Astrocyte (in vitro differentiated cells and primary cell): ENCODE data around the gene TRIO. TPM values are rescaled to one million over a fixed set of nuclear protein-coding genes. Genes with fewer than 3 reads are reported as not detected.

ENCODE experiments used
- DNase-seq: peaks from one replicate; pipeline ENCODE4 v3.0.0-alpha.2; 2010; ENCODE audit warnings: low read depth
- FAIRE-seq: peaks from 2 replicates; lab custom pipeline; 2011; peaks lifted over from hg19 to GRCh38; lab: Jason Lieb, UNC
- H2AFZ ChIP-seq: 2 replicates; pipeline ENCODE4 v1.6.0; 2012; ENCODE audit warnings: low read depth, low read length, inconsistent platforms
- H3K27ac ChIP-seq: 2 replicates; pipeline ENCODE4 v1.5.1; 2011; ENCODE audit warnings: low read depth, low read length, inconsistent platforms
- H3K27me3 ChIP-seq: 2 replicates; pipeline ENCODE4 v1.6.0; 2011; ENCODE audit warnings: low read length, inconsistent platforms; ENCODE audit not compliant: insufficient read depth
- H3K36me3 ChIP-seq: 2 replicates; pipeline ENCODE4 v1.5.1; 2011; ENCODE audit warnings: low read length, inconsistent platforms; ENCODE audit not compliant: insufficient read depth
- H3K4me1 ChIP-seq: 2 replicates; pipeline ENCODE4 v1.5.1; 2011; ENCODE audit warnings: low read length, inconsistent platforms; ENCODE audit not compliant: insufficient read depth
- H3K4me2 ChIP-seq: 2 replicates; pipeline ENCODE4 v1.6.0; 2012; ENCODE audit warnings: low read length, inconsistent platforms
- H3K4me3 ChIP-seq: 2 replicates; pipeline ENCODE4 v1.5.1; 2011; ENCODE audit warnings: low read depth, mild to moderate bottlenecking, low read length, inconsistent platforms; ENCODE audit not compliant: insufficient read depth
- H3K79me2 ChIP-seq: 2 replicates; pipeline ENCODE4 v1.6.0; 2012; ENCODE audit warnings: mild to moderate bottlenecking, low read length, inconsistent platforms; ENCODE audit not compliant: insufficient read depth
- H3K9ac ChIP-seq: 2 replicates; pipeline ENCODE4 v1.6.0; 2012; ENCODE audit warnings: mild to moderate bottlenecking, low read length, inconsistent platforms
- H3K9me3 ChIP-seq: 2 replicates; pipeline ENCODE4 v1.5.1; 2012; ENCODE audit warnings: low read depth, mild to moderate bottlenecking, low read length, inconsistent platforms; ENCODE audit not compliant: insufficient read depth
- H4K20me1 ChIP-seq: 2 replicates; pipeline ENCODE4 v1.6.0; 2012; ENCODE audit warnings: low read length, inconsistent platforms; ENCODE audit not compliant: insufficient read depth
- H3K27ac Mint-ChIP-seq: one replicate; pipeline ENCODE4 v1.8.0; 2021; ENCODE audit warnings: mild to moderate bottlenecking, mixed read lengths; ENCODE audit not compliant: unreplicated experiment
- H3K27me3 Mint-ChIP-seq: one replicate; pipeline ENCODE4 v1.8.0; 2021; ENCODE audit warnings: low read depth, mixed read lengths; ENCODE audit not compliant: unreplicated experiment
- H3K36me3 Mint-ChIP-seq: one replicate; pipeline ENCODE4 v1.8.0; 2021; ENCODE audit warnings: low read depth, mixed read lengths; ENCODE audit not compliant: unreplicated experiment
- H3K4me1 Mint-ChIP-seq: one replicate; pipeline ENCODE4 v1.8.0; 2021; ENCODE audit warnings: low read depth, mixed read lengths; ENCODE audit not compliant: unreplicated experiment
- H3K4me3 Mint-ChIP-seq: one replicate; pipeline ENCODE4 v1.8.0; 2021; ENCODE audit warnings: mild to moderate bottlenecking, moderate library complexity, mixed read lengths; ENCODE audit not compliant: unreplicated experiment
- H3K9me3 Mint-ChIP-seq: one replicate; pipeline ENCODE4 v1.8.0; 2021; ENCODE audit warnings: mild to moderate bottlenecking, mixed read lengths; ENCODE audit not compliant: unreplicated experiment
- EZH2 ChIP-seq: IDR thresholded peaks from 2 replicates; pipeline ENCODE4 v1.6.1; 2012; ENCODE audit warnings: mild to moderate bottlenecking, low read length, inconsistent platforms; ENCODE audit not compliant: insufficient read depth
- total RNA-seq: library from RNA; stranded (reverse); gene quantifications from 2 replicates; pipeline ENCODE4 v1.2.1, GENCODE V29; 2021
- TF ChIP-seq, protein P1 (sequence below): IDR thresholded peaks from 2 replicates; pipeline ENCODE4 v1.5.1; 2011; ENCODE audit warnings: low read depth, mild to moderate bottlenecking, inconsistent platforms, low read length, moderate library complexity; ENCODE audit not compliant: insufficient read depth

TRIO gene
- total RNA-seq, 1 donor from 2014 or later = 347 TPM

DNA sequence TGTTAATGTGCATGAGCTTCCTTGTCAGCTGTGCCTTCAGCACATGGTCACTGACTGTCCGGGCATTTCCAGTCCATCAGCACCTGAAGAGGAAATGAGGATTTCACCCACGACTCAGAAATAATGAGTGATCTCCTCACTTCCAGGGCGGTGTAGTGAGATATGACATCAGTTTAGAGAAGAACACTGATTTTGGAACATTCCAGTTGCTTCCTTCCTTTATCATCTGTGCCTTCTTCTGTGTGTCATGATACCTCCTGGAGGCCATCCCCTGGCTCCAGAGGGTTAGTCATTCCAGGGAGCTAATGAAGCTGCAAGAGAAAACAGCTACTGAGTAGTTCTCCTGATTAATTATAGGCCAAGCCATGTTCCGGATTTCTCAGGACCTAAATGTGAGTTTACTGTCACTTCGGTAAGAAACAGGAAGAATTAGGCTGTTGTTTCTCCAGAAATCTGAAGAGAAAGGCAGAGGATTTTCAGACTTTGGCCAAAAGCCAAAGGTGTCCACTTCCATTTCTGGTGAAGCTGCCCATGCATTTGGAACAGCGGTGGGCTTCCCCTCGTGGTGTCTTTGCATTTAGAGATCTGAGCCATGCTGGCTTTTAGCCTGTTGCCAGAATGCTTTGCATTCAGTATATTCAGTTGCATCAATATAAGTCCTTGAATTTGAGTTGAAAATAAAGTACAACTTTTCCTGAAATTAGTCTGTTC is 277.1 kb downstream of the TRIO start:
- no peak for FAIRE-seq
- Mint-ChIP-seq H3K36me3 (peaks cover 25% of the 10 kb centered on the region), H3K4me1 (peaks cover 67% of the 10 kb centered on the region)

GRCh38 chr5:14421851-14422250 is 278.7 kb downstream of the TRIO start:
- Mint-ChIP-seq H3K4me1 (peaks cover 62% of the 10 kb centered on the region), H3K9me3 (no peaks in the 10 kb centered on the region), H3K4me3 (no peak overlapping the region), H3K27ac (no peak overlapping the region), H3K27me3 (no peaks in the 10 kb centered on the region), H3K36me3 (peaks cover 35% of the 10 kb centered on the region)
- Histone ChIP-seq H3K27me3 (no peaks in the 10 kb centered on the region), H3K36me3 (peaks cover 58% of the 10 kb centered on the region), H3K79me2 (peaks cover 85% of the 10 kb centered on the region), H3K4me3 (no peak overlapping the region), H3K4me1 (peaks cover 48% of the 10 kb centered on the region), H2AFZ (no peak overlapping the region), H3K9ac (no peak overlapping the region), H3K27ac (peak overlapping the region; percentile 10), H3K9me3 (no peaks in the 10 kb centered on the region), H4K20me1 (peaks cover 93% of the 10 kb centered on the region), H3K4me2 (no peak overlapping the region)
- TF ChIP-seq, protein P1, sequence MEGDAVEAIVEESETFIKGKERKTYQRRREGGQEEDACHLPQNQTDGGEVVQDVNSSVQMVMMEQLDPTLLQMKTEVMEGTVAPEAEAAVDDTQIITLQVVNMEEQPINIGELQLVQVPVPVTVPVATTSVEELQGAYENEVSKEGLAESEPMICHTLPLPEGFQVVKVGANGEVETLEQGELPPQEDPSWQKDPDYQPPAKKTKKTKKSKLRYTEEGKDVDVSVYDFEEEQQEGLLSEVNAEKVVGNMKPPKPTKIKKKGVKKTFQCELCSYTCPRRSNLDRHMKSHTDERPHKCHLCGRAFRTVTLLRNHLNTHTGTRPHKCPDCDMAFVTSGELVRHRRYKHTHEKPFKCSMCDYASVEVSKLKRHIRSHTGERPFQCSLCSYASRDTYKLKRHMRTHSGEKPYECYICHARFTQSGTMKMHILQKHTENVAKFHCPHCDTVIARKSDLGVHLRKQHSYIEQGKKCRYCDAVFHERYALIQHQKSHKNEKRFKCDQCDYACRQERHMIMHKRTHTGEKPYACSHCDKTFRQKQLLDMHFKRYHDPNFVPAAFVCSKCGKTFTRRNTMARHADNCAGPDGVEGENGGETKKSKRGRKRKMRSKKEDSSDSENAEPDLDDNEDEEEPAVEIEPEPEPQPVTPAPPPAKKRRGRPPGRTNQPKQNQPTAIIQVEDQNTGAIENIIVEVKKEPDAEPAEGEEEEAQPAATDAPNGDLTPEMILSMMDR = no peak
- TF ChIP-seq EZH2 = no peak
- FAIRE-seq (no peak), DNase-seq (no peak)

More for the DNA sequence above, 277.1 kb downstream of the TRIO start:
- Histone ChIP-seq H3K9ac (no peak overlapping the region), H4K20me1 (peaks cover 85% of the 10 kb centered on the region), H3K4me3 (no peak overlapping the region), H3K27ac (peak overlapping the region; percentile 41), H3K79me2 (peaks cover 78% of the 10 kb centered on the region), H3K9me3 (no peaks in the 10 kb centered on the region), H3K36me3 (peaks cover 54% of the 10 kb centered on the region), H3K4me2 (peak overlapping the region; percentile 3), H2AFZ (no peak overlapping the region), H3K4me1 (peaks cover 64% of the 10 kb centered on the region), H3K27me3 (no peaks in the 10 kb centered on the region)
- Mint-ChIP-seq H3K9me3 (no peaks in the 10 kb centered on the region), H3K4me3 (no peak overlapping the region), H3K27me3 (no peaks in the 10 kb centered on the region), H3K27ac (no peak overlapping the region)
- DNase-seq = peak; percentile 78
- TF ChIP-seq, protein P1 = no peak
- TF ChIP-seq EZH2 = no peak
